HuH-7.5 (cell line): ENCODE data around the gene PPP1CA.
A peak's percentile ranks its signal among the peaks of the same experiment; 100 is the strongest.

Source experiments
- DNase-seq: peaks from one replicate; pipeline ENCODE4 v3.0.0; 2011; ENCODE audit warnings: low spot score

PPP1CA gene

GRCh38 chr11:67401495-67402191 is at the start of gene PPP1CA:
TSS of gene PPP1CA (minus strand) at chr11:67401858. CDS start at chr11:67401782, 76 bp downstream.
- peak; percentile 100 for DNase-seq

- DNase-seq: no peak
Measured at GRCh38 chr11:67450796-67451657, 49.4 kb upstream of the PPP1CA start.

GRCh38 chr11:67449116-67449844 is 47.6 kb upstream of the PPP1CA start:
- DNase-seq: no peak

DNA sequence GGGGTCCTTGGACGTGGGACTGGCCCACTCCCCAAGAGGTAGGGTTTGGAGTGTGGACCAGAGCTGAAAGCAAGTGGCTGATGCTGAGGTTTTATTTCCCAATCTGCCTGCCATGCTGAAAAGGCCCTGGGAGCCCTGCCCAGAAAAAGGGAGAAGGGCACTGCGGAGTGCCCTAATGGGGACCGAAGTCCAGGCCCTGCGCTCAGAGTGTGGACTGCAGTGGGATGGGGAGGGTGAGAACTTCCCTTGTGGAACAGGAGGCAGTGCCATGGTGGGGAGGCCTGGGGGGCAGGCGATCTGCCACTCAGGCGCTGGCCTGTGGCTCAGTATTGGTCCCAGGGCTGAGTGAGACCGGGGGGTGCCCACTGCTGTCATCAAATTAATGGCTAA is 46.6 kb upstream of the PPP1CA start:
- no peak for DNase-seq

DNA sequence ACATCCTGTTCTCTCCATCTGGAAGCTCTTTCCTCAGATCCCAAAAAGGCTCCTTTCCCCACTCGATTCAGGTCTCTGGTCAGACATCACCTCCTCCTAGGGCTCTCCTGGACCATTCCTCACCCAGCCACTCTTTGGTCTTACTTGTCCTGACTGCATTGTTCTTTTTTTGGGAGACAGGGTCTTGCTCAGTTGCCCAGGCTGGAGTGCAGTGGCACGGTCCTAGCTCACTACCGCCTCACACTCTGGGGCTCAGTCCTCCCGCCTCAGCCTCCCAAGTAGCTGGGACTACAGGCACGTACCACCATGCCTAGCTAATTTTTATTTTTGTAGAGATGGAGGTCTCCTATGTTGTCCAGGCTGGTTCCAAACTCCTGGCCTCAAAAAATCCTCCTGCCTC is 43.9 kb upstream of the PPP1CA start:
- no peak for DNase-seq

- DNase-seq: no peak
Measured at GRCh38 chr11:67442504-67443404, 41.1 kb upstream of the PPP1CA start.

DNA sequence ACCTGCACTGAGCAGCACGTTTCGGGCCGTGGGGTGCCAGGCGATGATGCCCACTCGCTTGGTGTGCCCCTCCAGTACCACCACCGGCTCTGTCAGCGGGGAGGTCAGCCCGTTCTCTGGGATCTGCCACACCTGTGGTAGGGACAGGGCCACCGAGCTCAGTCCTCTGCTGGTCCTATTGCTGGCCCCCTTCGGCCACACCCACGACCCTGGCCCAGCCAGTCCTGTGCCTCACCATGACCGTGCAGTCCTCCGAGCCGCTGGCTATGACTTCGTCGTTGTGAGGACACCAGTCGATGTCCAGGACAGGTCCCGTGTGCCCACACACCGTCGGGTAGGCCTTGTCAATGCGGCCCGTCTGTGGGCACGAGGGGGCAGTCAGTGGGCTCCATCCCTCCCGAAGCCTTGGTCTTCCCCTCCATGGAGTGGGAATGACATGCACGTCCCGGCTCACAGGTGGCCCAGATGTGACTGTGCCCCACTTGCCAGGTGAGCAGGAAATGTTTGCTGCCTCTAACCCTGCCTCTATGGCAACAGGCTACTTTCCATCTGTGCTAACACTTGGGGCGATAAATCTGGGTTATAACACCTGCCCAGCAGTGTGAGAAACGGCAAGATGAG is 40.2 kb upstream of the PPP1CA start:
- no peak for DNase-seq

- DNase-seq: no peak
Measured at GRCh38 chr11:67441098-67441563, 39.5 kb upstream of the PPP1CA start.

DNA sequence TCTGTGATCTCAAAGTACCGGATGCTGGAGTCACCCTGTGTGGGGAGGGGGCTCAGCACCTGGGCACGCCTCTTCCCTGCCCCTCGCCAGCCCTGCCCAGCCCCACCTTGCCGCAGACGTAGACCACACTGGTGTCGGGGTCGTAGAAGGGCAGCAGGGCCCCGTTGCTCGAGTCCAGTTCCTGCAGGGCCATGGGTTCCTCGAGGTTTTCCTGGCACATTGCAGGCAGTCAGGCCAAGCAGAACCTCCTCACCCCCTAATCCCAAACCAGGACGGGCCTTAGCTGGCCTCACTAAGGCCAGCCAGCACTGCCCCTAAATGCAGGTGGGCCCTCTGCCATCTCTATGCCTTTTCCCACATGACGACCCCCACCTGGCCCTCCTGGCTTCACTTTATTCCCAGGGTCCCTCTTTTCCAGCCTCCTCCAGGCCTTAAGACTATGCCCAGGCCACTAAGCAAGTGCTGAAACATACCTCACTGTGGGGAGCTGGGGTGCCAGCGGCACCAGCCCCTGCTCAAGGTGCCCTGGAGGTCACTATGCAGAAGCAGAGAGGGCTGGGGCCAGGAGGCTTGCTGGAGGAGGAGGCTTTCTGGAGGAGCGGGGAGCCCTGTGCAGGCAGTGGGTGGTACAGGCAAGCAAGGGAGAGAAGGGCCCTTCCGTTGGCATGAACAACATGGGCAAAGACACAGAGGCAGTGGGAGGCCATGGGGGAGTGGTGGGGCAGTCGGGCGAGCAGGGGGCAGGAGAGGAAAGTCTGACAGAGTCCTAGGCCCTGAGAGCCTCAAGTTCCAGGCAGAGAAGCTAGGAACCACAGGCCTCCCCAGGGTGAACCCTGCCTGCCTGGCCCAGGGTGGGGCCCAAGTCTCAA is 38.8 kb upstream of the PPP1CA start:
- no peak for DNase-seq

- DNase-seq: peak; percentile 92
Measured at GRCh38 chr11:67439321-67440228, 37.9 kb upstream of the PPP1CA start.

- no peak for DNase-seq
Measured at GRCh38 chr11:67438158-67438902, 36.7 kb upstream of the PPP1CA start.

DNA sequence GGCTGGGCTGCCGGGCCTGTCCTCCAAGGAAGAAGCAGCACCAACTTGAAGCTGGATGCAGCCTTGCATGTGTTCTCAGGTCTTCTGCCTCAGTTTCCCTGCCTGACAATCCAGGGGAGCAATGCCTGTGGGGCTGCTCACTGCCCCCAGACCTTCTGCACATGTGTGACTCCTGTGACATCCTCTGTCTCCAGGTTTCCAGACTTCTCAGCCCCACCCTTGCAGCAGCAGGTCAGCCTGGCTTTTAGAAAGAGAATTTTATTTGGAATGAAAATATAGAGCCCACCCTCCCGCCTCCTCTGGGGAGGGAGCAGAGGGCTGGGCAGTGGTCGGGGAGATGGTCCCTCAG is 36.1 kb upstream of the PPP1CA start:
- DNase-seq: no peak

DNA sequence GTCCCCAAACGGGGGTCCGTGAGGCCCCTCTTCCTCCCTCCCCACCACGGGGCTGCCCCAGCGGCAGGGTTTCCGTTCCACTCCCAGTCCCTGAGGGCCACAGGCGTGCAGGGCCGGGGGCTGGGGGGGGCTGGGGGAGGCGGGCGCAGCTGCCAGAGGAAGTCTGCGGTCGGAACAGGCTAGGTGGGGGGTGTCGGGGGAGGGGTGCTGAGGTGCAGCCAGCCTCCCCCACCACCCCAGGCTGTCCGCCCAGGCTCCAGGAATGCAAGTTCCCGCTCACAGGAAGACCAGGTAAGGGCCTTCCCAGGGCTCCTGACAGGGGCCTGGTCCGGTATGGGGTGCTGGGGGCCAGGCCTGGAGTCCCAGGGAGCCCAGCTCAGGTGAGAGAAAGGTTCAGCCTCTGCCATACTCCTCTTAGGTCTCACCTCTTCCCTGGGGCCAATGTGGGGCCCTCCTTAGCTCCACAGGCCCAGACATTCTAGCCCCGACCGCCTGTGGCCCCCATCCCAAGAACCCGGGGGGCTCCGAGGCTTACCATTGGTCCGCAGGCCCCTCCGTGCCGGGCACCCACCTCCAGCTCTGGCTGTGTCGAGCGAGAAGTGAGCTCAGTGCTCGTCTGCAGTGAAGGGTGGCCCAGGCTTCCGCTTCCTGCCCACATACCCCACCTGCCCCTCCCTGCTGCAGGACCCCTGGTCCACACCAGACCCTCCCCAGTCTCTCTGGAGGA is 35.6 kb upstream of the PPP1CA start, which contains the start of gene PTPRCAP:
Gene PTPRCAP (minus strand): TSS at position 601 of the 727 bp plus-strand sequence. CDS start 63 bp downstream, at position 538.
- DNase-seq: no peak

- peak; percentile 89 for DNase-seq
Measured at GRCh38 chr11:67436459-67437081, 34.9 kb upstream of the PPP1CA start.

DNA sequence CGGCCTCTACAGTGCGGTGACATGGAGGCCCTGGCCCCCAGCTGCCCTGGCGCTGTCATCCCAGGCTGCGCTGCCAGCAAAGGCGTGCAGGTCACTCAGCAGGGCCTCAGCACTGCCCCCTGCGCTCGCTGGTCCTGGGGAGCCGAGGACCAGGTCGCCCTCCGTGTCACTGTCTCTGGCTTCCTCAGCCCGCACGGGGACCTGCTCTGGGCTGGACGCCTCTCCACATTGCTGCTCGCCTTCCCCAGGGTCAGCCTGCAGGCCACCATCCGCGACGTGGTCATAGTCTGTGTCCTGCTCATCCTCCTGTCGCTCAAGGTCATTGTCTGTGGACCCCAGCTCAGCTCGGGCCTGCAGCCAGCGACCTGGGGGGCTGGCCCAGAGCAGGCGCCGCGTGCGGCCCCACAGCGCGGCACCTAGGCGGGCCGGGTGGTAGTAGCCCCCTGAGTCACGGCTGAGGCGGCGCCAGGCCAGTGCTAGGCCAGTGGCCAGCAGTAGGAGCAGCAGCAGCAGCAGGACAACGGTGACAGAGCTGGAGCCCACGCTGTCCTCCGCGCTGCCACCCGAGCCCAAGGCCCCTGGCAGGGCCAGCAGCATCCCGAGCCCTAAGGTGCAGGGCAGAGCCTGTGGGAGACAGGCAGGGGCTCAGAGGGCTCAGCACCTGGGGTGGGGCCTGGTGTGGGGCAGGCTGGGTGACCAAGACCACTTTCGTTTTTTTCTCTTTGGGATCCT is 34.2 kb upstream of the PPP1CA start:
- no peak for DNase-seq

- no peak for DNase-seq
Measured at GRCh38 chr11:67435031-67435726, 33.5 kb upstream of the PPP1CA start.
